ENCODE data around the gene PDXP.

The PDXP gene

DNA sequence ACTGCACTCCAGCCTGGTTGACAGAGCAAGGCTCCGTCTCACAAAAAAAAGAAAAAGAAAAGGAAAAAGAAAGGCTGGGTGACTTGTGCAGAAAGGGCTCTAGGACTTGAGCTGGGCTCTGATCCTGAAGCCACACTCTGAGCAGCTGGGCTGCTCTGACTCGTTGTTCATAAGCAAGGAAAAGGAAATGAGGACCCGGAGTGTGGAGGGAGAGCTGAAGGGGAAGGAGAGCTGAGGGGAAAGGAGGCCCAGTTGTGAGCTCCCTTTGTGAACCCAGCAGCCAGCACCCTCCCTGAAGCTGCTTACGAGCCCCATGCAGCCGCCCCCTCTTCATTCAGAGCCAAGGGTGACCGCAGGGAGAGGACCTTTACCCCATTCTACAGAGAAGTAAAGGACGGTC, 31.4 kb upstream of the PDXP start:
- Histone ChIP-seq H3K9me3 (ENCODE audit: control insufficient read depth, low read length) (no peaks in the 10 kb centered on the region), H3K36me3 (ENCODE audit: control insufficient read depth, insufficient read depth, low read length) (no peaks in the 10 kb centered on the region), H3K4me1 (peaks cover 4% of the 10 kb centered on the region), H3K27me3 (ENCODE audit: control insufficient read depth, insufficient read depth, low read length) (no peaks in the 10 kb centered on the region), H3K9ac (no peak overlapping the region), H3K79me2 (no peaks in the 10 kb centered on the region), H2AFZ (no peak overlapping the region), H3K4me3 (ENCODE audit: low read depth, low read length) (no peak overlapping the region), H3K4me2 (ENCODE audit: low read length) (no peak overlapping the region), H3K27ac (no peak overlapping the region)
- TF ChIP-seq, protein P1, sequence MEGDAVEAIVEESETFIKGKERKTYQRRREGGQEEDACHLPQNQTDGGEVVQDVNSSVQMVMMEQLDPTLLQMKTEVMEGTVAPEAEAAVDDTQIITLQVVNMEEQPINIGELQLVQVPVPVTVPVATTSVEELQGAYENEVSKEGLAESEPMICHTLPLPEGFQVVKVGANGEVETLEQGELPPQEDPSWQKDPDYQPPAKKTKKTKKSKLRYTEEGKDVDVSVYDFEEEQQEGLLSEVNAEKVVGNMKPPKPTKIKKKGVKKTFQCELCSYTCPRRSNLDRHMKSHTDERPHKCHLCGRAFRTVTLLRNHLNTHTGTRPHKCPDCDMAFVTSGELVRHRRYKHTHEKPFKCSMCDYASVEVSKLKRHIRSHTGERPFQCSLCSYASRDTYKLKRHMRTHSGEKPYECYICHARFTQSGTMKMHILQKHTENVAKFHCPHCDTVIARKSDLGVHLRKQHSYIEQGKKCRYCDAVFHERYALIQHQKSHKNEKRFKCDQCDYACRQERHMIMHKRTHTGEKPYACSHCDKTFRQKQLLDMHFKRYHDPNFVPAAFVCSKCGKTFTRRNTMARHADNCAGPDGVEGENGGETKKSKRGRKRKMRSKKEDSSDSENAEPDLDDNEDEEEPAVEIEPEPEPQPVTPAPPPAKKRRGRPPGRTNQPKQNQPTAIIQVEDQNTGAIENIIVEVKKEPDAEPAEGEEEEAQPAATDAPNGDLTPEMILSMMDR (IDR thresholded peaks at IDR 0.05) = no peak

DNA sequence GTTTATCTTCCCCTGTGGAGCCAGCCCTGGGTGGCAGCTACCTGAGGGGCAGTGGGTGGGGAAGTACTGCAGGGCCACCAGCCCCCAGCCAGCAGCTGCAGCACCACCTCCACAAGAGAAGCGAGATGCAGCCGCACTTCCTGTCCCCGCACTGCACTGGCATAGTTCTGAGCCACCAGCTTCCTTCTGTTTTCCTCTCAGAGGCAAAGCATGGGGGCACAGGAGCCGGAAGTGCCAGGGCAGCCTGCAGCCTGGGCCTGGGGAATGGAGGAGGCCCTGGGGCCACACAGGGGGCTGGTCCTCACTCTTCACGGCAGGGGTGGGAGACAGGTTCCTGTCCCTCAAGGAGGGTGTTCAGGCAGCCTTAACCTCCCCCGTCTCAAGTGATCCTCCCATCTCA, 31.0 kb upstream of the PDXP start:
- H3K36me3 ChIP-seq (ENCODE audit: control insufficient read depth, insufficient read depth, low read length) = no peaks in the 10 kb centered on the region
- H2AFZ ChIP-seq = no peak overlapping the region
- no peaks in the 10 kb centered on the region for H3K27me3 ChIP-seq (ENCODE audit: control insufficient read depth, insufficient read depth, low read length)
- H3K27ac ChIP-seq = no peak overlapping the region
- H3K79me2 ChIP-seq = no peaks in the 10 kb centered on the region
- H3K9ac ChIP-seq = no peak overlapping the region
- TF ChIP-seq, protein P1 (IDR thresholded peaks at IDR 0.05) = no peak
- H3K4me1 ChIP-seq = peaks cover 4% of the 10 kb centered on the region
- H3K4me3 ChIP-seq (ENCODE audit: low read depth, low read length) = no peak overlapping the region
- H3K4me2 ChIP-seq (ENCODE audit: low read length) = no peak overlapping the region
- H3K9me3 ChIP-seq (ENCODE audit: control insufficient read depth, low read length) = no peaks in the 10 kb centered on the region

DNA sequence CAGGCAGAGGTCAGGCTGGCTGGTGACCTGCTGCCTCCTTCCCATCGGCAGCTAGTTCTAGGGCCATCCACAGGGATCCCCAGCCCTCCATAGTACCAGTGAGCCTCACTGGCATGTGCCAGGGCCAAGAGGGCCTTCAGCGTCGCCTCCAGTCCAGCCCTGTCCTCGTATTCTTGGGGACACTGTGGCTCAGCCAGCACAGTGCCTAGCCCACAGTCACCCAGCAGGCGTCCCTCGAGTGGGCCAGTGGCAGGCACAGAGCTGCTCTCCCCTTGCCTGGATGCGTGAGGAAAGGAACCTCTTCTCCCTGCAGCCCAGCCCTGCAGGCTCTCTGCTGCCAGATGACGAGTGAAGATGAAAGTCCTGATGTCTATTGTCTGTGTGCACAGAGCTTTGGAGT, 29.7 kb upstream of the PDXP start:
- no peak overlapping the region for H3K27ac ChIP-seq
- H3K4me3 ChIP-seq (ENCODE audit: low read depth, low read length) = no peak overlapping the region
- no peaks in the 10 kb centered on the region for H3K36me3 ChIP-seq (ENCODE audit: control insufficient read depth, insufficient read depth, low read length)
- H3K4me2 ChIP-seq (ENCODE audit: low read length) = no peak overlapping the region
- H3K27me3 ChIP-seq (ENCODE audit: control insufficient read depth, insufficient read depth, low read length) = no peaks in the 10 kb centered on the region
- H3K79me2 ChIP-seq = no peaks in the 10 kb centered on the region
- H3K9ac ChIP-seq = no peak overlapping the region
- peaks cover 13% of the 10 kb centered on the region for H3K4me1 ChIP-seq
- no peaks in the 10 kb centered on the region for H3K9me3 ChIP-seq (ENCODE audit: control insufficient read depth, low read length)
- TF ChIP-seq, protein P1 (IDR thresholded peaks at IDR 0.05) = no peak
- H2AFZ ChIP-seq = no peak overlapping the region

DNA sequence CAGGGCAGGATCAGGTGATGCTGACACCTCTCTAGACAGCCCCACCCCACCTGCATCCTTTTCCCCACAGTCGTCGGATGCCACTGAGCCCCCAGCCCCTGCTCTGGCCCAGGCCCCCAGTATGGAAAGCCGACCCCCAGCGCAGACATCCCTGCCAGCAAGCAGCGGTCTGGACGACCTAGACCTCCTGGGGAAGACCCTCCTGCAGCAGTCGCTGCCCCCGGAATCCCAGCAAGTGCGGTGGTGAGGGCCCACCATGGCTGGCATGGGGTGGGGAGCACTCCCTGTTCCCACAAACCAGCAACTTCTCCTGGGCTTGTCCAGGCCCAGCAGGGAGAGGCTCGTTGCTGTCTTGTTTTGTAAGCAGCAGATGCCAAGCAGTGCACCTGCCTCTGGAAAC, 28.6 kb upstream of the PDXP start:
- H3K9me3 ChIP-seq (ENCODE audit: control insufficient read depth, low read length) = no peaks in the 10 kb centered on the region
- TF ChIP-seq, protein P1 (IDR thresholded peaks at IDR 0.05) = no peak
- H3K4me1 ChIP-seq = peaks cover 20% of the 10 kb centered on the region
- H2AFZ ChIP-seq = no peak overlapping the region
- no peak overlapping the region for H3K27ac ChIP-seq
- no peaks in the 10 kb centered on the region for H3K27me3 ChIP-seq (ENCODE audit: control insufficient read depth, insufficient read depth, low read length)
- no peaks in the 10 kb centered on the region for H3K79me2 ChIP-seq
- no peak overlapping the region for H3K9ac ChIP-seq
- H3K4me2 ChIP-seq (ENCODE audit: low read length) = no peak overlapping the region
- H3K36me3 ChIP-seq (ENCODE audit: control insufficient read depth, insufficient read depth, low read length) = no peaks in the 10 kb centered on the region
- no peak overlapping the region for H3K4me3 ChIP-seq (ENCODE audit: low read depth, low read length)

DNA sequence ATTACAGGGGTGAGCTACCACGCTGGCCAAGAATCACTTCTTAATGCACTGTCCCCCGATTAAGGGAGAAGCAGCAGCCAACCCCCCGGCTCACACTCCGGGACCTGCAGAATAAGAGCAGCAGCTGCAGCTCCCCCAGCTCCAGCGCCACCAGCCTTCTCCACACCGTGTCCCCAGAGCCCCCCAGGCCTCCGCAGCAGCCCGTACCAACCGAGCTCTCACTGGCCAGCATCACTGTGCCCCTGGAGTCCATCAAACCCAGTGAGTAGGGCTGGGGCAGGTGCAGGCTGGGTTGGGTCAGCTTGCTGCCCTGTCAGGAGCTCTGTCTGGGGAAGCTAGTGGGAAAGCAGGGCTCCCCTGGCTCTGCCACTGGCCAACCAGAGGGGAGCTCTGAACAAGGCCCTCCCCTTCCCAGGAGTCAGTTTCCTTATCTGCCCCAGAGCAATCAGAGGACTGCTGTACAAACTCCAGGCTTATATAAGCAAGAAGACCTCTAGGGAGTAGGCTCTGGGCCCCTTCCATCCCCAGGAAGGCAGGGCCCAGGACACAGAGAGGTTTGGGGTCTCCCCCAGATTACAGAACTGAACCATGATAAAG, 27.6 kb upstream of the PDXP start:
- Histone ChIP-seq H3K4me1 (peaks cover 30% of the 10 kb centered on the region), H3K36me3 (ENCODE audit: control insufficient read depth, insufficient read depth, low read length) (no peaks in the 10 kb centered on the region)

More for the DNA sequence above, 27.6 kb upstream of the PDXP start:
- no peaks in the 10 kb centered on the region for H3K27me3 ChIP-seq (ENCODE audit: control insufficient read depth, insufficient read depth, low read length)
- no peak overlapping the region for H2AFZ ChIP-seq
- no peaks in the 10 kb centered on the region for H3K79me2 ChIP-seq
- H3K27ac ChIP-seq = no peak overlapping the region
- no peaks in the 10 kb centered on the region for H3K9me3 ChIP-seq (ENCODE audit: control insufficient read depth, low read length)
- H3K4me2 ChIP-seq (ENCODE audit: low read length) = no peak overlapping the region
- no peak overlapping the region for H3K9ac ChIP-seq
- no peak overlapping the region for H3K4me3 ChIP-seq (ENCODE audit: low read depth, low read length)
- TF ChIP-seq, protein P1 (IDR thresholded peaks at IDR 0.05) = no peak
